Hindlimb muscle (tissue), 1 donor: Measurements from ENCODE around the gene NALCN. TPM values are rescaled to one million over a fixed set of nuclear protein-coding genes. Genes with fewer than 3 reads are reported as not detected.

ENCODE experiments used
- DNase-seq: peaks from one replicate; pipeline ENCODE4 v3.0.0-alpha.2; 2013
- polyA plus RNA-seq: library from polyadenylated mRNA; unstranded; fragments of 120-200 nt; gene quantifications from one replicate; pipeline ENCODE4 v1.2.1, GENCODE V29; 2013; ENCODE audit not compliant: insufficient read length

Gene NALCN
- polyA plus RNA-seq, result 0.14 TPM

- no peak for DNase-seq
Observed at GRCh38 chr13:101416181-101417042, at the start of gene NALCN. Gene NALCN (minus strand): TSS chr13:101416508. CDS start chr13:101399126, 17,382 bp downstream.

- no peak for DNase-seq
Observed at GRCh38 chr13:101465877-101466276, 49.6 kb upstream of the NALCN start.

GRCh38 chr13:101457176-101457575, 40.9 kb upstream of the NALCN start:
- DNase-seq, result no peak

- DNase-seq, result no peak
Observed at GRCh38 chr13:101455863-101456262, 39.6 kb upstream of the NALCN start.

GRCh38 chr13:101454767-101455166, 38.5 kb upstream of the NALCN start:
- DNase-seq, result no peak

GRCh38 chr13:101453784-101454201, 37.5 kb upstream of the NALCN start:
- no peak for DNase-seq

GRCh38 chr13:101452519-101453485, 36.5 kb upstream of the NALCN start, which contains the start of gene ITGBL1:
Gene ITGBL1 (plus strand): TSS chr13:101452675. CDS start chr13:101452834, 159 bp downstream.
- DNase-seq, result no peak

- DNase-seq, result no peak
Observed at GRCh38 chr13:101451641-101452040, 35.3 kb upstream of the NALCN start.

- no peak for DNase-seq
Observed at GRCh38 chr13:101450749-101451130, 34.4 kb upstream of the NALCN start.

- DNase-seq, result no peak
Observed at GRCh38 chr13:101449790-101450748, 33.8 kb upstream of the NALCN start.

- DNase-seq, result no peak
Observed at GRCh38 chr13:101447852-101448251, 31.5 kb upstream of the NALCN start.

- no peak for DNase-seq
Observed at GRCh38 chr13:101434486-101434885, 18.2 kb upstream of the NALCN start.

- DNase-seq, result no peak
Observed at GRCh38 chr13:101433895-101434294, 17.6 kb upstream of the NALCN start.

GRCh38 chr13:101429733-101430132, 13.4 kb upstream of the NALCN start:
- no peak for DNase-seq

GRCh38 chr13:101425623-101426022, 9.3 kb upstream of the NALCN start:
- DNase-seq, result no peak

- DNase-seq, result no peak
Observed at GRCh38 chr13:101425156-101425471, 8.8 kb upstream of the NALCN start.

GRCh38 chr13:101424381-101425155, 8.3 kb upstream of the NALCN start:
- no peak for DNase-seq

GRCh38 chr13:101423872-101424271, 7.6 kb upstream of the NALCN start:
- DNase-seq, result no peak

- no peak for DNase-seq
Observed at GRCh38 chr13:101417501-101417900, 1.2 kb upstream of the NALCN start.

GRCh38 chr13:101417043-101417406, 717 bp upstream of the NALCN start:
- no peak for DNase-seq
